NK-92 treated with Interleukin-12 subunit alpha and Interleukin-12 subunit beta, amount 100 ng/mL, for 24 hours (cell line): Measurements from ENCODE around the gene SPEM1.

Experiments used
- DNase-seq: peaks from one replicate; lab custom pipeline; 2025; lab: John Stamatoyannopoulos, UW

Gene SPEM1

GRCh38 chr17:7418472-7419152 lies 1.5 kb upstream of the SPEM1 start:
- DNase-seq: no peak

GRCh38 chr17:7421186-7421585 lies 1.1 kb downstream of the SPEM1 start:
- no peak for DNase-seq

GRCh38 chr17:7423679-7424078 lies 3.6 kb downstream of the SPEM1 start:
- DNase-seq: no peak

GRCh38 chr17:7425316-7425715 lies 5.2 kb downstream of the SPEM1 start, which contains the start of gene SPEM2:
Gene SPEM2 (plus strand): TSS chr17:7425616. CDS start chr17:7425689, 73 bp downstream.
- DNase-seq: no peak

- DNase-seq: no peak
These were observed 5.6 kb downstream of the SPEM1 start for GRCh38 chr17:7425756-7426155.

GRCh38 chr17:7426203-7426863 lies 6.2 kb downstream of the SPEM1 start:
- no peak for DNase-seq

- DNase-seq: no peak
These were observed 6.9 kb downstream of the SPEM1 start for GRCh38 chr17:7426896-7427489.

GRCh38 chr17:7427549-7427948 lies 7.4 kb downstream of the SPEM1 start:
- no peak for DNase-seq

- no peak for DNase-seq
These were observed 8.4 kb downstream of the SPEM1 start, which contains the start of gene SPEM3 for GRCh38 chr17:7428557-7428956. Gene SPEM3 (plus strand): TSS chr17:7428857. CDS start chr17:7428903, 46 bp downstream.

GRCh38 chr17:7429722-7430121 lies 9.6 kb downstream of the SPEM1 start:
- no peak for DNase-seq

- no peak for DNase-seq
These were observed 11.1 kb downstream of the SPEM1 start for GRCh38 chr17:7431231-7431630.

- no peak for DNase-seq
These were observed 12.2 kb downstream of the SPEM1 start for GRCh38 chr17:7432296-7432695.

GRCh38 chr17:7435676-7436555 lies 15.8 kb downstream of the SPEM1 start:
- DNase-seq: no peak

- DNase-seq: no peak
These were observed 16.6 kb downstream of the SPEM1 start for GRCh38 chr17:7436556-7437368.

- DNase-seq: no peak
These were observed 17.3 kb downstream of the SPEM1 start for GRCh38 chr17:7437369-7437863.

- DNase-seq: no peak
These were observed 18.0 kb downstream of the SPEM1 start for GRCh38 chr17:7437950-7438614.

- DNase-seq: no peak
These were observed 18.7 kb downstream of the SPEM1 start for GRCh38 chr17:7438656-7439460.

- DNase-seq: no peak
These were observed 19.5 kb downstream of the SPEM1 start, which contains the start of gene FGF11 for GRCh38 chr17:7439462-7440112. Gene FGF11 (plus strand): TSS chr17:7439512. CDS start chr17:7439621, 109 bp downstream.
